HG02571 (cell line): Measurements from ENCODE around the gene ZBTB12.
"Not testable (repeated sequence)": the region's sequence is repeated elsewhere in the genome, so short reads cannot be mapped to it uniquely, and the experiment has no call there.

Source experiments
- ATAC-seq: cut with Tn5 transposase; IDR thresholded peaks from one replicate; pipeline ENCODE4 v1.9.1; 2021; ENCODE audit warnings: mild to moderate bottlenecking, moderate library complexity; ENCODE audit not compliant: unreplicated experiment

Gene ZBTB12

DNA sequence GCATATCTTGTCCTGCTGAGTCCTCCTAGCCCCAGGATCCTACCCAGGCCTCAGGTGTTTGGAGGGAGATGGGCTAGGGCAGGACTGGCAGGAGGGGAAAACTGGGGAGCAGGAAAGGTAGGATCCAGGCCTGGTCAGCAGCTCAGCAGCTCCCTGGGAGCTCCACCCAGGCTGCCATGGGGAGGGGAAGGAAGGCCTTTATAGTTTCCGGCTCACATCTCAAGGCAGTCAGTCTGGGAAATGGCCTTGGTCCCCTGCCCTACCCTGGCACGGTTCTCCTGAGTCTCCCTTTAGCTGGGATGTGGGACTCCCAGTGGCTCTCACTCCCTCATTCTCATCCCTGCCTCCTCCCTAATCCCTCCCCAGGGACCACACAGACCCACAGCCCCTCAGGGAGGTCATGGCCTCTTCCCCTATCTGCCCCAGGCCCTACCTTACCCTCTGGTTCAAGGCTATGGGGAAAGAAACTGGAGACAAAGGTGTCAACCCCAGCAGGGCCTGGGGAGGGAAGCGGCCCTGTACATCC is 24.7 kb downstream of the ZBTB12 start:
- no peak for ATAC-seq

GRCh38 chr6:31876357-31876756 is 25.5 kb downstream of the ZBTB12 start:
- ATAC-seq = no peak

DNA sequence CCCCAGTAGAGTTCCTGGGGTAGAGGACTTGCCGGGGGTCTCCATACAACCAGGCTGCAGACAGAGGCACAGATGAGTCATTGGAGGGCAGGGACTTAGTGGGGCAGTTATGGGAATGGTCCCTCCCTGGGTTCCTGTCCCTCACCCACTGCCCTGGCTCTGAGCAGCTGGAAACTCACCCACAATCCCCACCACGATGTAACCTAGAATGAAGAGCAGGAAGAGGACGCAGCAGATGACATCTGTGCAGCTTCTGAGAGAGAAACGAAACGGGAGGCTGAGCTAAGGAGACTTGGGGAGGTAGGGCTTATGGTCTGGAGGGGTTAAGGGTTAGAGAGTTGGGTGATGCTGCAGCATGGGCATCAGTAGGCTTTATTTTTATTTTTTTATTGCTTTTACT is 26.0 kb downstream of the ZBTB12 start:
- ATAC-seq = no peak

- no peak for ATAC-seq
Measured at GRCh38 chr6:31874836-31875572, 26.9 kb downstream of the ZBTB12 start.

DNA sequence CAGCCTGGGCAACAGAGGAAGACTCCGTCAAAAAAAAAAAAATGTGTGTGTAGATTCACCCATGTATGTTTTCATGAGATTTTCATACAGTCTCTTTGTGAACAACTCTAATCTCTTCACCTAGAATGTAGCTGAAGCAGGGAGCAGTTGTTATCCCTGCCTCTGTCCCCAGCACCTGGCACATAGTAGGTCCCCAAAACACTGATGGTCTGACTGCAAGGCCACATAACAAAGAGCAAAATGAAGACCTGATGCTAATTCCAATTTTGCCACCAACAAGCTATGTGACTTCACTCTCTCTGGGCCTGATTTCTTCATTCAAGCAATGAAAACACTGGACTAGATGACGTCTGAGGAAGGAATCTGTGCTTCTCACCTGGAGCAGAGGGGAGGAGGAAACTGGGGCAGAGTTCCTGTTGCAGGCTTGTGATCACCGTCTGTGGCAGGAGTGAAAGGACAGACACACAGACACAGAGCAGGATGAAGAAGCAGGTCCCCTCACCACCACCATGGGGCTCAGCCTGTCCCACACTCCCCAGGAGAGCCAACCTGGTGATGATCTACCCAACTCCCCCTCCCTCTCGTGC is 27.7 kb downstream of the ZBTB12 start:
- ATAC-seq = no peak

GRCh38 chr6:31871046-31871659 is 30.7 kb downstream of the ZBTB12 start:
- no peak for ATAC-seq

GRCh38 chr6:31870385-31870921 is 31.4 kb downstream of the ZBTB12 start:
- ATAC-seq = no peak

GRCh38 chr6:31869343-31869742 is 32.5 kb downstream of the ZBTB12 start:
- no peak for ATAC-seq

- ATAC-seq = not testable (repeated sequence)
Measured at GRCh38 chr6:31868658-31868971, 33.3 kb downstream of the ZBTB12 start.

GRCh38 chr6:31865205-31866118 is 36.4 kb downstream of the ZBTB12 start:
- no peak for ATAC-seq

GRCh38 chr6:31864818-31865204 is 37.1 kb downstream of the ZBTB12 start:
- no peak for ATAC-seq

GRCh38 chr6:31864123-31864562 is 37.7 kb downstream of the ZBTB12 start:
- ATAC-seq = not testable (repeated sequence)

- ATAC-seq = peak; percentile 92
Measured at GRCh38 chr6:31862344-31863235, 39.3 kb downstream of the ZBTB12 start, which contains the start of gene NEU1. Gene NEU1, minus strand, starts transcription at chr6:31862821. Its CDS starts 45 bp downstream, at chr6:31862776.

DNA sequence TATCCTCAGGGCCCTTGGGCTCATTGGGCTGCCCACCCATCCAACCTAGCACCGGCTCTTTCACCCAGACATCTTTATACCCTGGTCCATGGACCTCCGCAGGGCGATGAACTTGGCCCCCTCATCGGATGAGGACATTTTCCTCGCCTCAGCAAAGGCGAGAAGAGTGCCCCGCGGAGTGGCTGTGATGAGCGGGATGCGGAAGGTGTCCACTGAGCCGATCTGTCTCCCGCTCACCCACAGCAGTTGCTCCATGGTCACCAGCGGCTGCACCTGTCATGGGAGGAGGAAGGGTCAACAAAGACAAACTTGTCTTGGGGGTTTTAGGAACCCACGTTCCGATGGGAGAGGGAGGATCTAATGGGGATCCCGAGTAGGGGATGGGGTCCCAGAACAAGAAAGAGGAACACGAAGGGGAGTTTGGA is 40.0 kb downstream of the ZBTB12 start:
- ATAC-seq = no peak

DNA sequence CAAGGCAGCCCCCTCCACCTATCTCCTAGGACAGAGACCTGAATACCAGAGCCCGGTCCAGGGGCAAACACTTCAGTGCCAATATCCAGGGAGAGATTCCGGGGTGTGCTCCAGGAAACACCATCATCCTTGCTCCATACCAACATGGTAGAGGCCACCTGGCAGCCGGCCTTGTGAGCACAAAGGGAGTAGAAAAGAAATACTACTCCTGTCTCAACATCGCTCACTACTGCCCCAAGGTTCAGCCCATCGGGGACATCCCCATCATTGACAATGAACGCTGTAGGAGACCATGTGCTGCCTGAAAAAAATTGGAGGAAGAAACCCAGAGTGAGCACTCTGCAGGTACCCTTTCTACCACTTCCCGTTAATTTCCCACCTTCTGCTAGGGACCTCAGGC is 40.7 kb downstream of the ZBTB12 start:
- ATAC-seq = no peak

GRCh38 chr6:31860349-31860748 is 41.5 kb downstream of the ZBTB12 start:
- no peak for ATAC-seq

GRCh38 chr6:31859923-31860322 is 42.0 kb downstream of the ZBTB12 start:
- no peak for ATAC-seq

GRCh38 chr6:31858707-31859106 is 43.2 kb downstream of the ZBTB12 start:
- no peak for ATAC-seq

DNA sequence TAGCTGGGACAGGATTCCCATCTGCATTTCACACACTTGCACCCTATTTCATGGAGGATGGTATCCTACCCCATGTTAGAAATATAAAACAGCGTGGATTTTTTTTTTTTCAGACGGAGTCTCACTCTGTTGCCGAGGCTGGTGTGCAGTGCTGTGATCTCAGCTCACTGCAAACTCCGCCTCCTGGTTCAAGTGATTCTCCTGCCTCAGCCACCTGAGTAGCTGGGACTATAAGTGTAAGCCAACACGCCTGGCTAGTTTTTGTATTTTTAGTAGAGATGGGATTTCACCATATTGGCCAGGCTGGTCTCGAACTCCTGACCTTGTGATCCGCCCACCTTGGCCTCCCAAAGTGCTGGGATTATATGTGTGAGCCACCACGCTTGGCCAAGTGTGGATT is 44.1 kb downstream of the ZBTB12 start:
- ATAC-seq = not testable (repeated sequence)
